ENCODE measurements around the gene ZNF438. TPM values are rescaled to one million over a fixed set of nuclear protein-coding genes. Genes with fewer than 3 reads are reported as not detected.
A peak's percentile ranks its signal among the peaks of the same experiment; 100 is the strongest.

Gene ZNF438
- total and polyA plus RNA-seq, 11 donors: 9.0 to 14.7 (median 13.2) TPM

DNA sequence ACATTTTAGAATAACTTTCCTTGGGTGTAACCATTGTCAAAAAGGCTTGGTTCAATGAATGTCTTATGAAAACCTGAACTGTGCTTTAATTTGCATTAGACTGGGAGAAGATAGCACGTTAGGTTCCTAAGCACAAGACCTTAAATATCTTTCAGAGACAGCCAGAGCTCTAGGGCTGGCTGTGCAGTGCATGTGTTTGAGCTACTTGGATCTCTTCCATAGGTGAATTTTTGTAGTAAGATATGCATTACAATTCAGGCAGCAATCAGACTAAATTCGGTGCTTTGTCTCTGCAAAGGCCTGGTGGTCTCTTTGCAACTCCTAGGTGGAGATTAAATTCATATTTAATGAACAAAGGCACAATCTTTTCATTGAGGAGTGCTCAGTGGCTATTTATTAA, 192.0 kb downstream of the ZNF438 start:
- ATAC-seq (no peak), DNase-seq (no peak)
- Histone ChIP-seq H3K9me3 (no peaks in the 10 kb centered on the region), H3K36me3 (peaks cover 0 to under 1% (median 0%) of the 10 kb centered on the region in 9 donors), H3K27me3 (no peaks in the 10 kb centered on the region), H3K4me3 (no peak overlapping the region), H3K4me1 (peaks cover 0 to 19% (median 2%) of the 10 kb centered on the region in 12 donors), H3K27ac (peak overlapping the region in 1 of 12 donors; percentile 60)
- WGBS, 4 donors: 50 to 62% (median 56%) methylated on average over 2 of the region's 2 CpGs
- intact Hi-C loops (cut with DNase I): no loop called here
- no peak for TF ChIP-seq POLR2A (IDR thresholded peaks at IDR 0.05)
- TF ChIP-seq, protein P1, sequence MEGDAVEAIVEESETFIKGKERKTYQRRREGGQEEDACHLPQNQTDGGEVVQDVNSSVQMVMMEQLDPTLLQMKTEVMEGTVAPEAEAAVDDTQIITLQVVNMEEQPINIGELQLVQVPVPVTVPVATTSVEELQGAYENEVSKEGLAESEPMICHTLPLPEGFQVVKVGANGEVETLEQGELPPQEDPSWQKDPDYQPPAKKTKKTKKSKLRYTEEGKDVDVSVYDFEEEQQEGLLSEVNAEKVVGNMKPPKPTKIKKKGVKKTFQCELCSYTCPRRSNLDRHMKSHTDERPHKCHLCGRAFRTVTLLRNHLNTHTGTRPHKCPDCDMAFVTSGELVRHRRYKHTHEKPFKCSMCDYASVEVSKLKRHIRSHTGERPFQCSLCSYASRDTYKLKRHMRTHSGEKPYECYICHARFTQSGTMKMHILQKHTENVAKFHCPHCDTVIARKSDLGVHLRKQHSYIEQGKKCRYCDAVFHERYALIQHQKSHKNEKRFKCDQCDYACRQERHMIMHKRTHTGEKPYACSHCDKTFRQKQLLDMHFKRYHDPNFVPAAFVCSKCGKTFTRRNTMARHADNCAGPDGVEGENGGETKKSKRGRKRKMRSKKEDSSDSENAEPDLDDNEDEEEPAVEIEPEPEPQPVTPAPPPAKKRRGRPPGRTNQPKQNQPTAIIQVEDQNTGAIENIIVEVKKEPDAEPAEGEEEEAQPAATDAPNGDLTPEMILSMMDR (IDR thresholded peaks at IDR 0.05): no peak

DNA sequence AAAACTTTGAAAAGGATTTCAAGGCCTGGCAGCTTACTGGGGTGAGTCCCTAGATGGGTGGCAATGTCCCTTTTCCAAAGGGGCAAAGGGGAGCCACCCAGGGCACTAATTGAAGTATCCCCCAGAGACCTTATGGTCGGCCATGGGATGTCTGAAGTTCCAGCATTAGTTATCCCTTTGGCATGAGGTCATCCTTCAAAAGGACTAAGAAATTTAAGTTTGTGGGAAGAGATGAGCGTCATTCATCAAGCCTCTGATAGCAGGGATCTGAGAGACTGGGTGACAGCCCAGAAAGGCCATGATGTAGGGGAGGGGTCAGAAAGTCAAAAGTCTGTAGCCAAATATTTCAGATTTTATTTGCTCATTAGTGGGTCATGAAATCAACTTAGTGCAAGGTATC, 195.3 kb downstream of the ZNF438 start:
- H3K27me3 ChIP-seq: no peaks in the 10 kb centered on the region
- no peak overlapping the region for H3K27ac ChIP-seq
- H3K9me3 ChIP-seq: no peaks in the 10 kb centered on the region
- TF ChIP-seq, protein P1 (IDR thresholded peaks at IDR 0.05): no peak
- TF ChIP-seq POLR2A (IDR thresholded peaks at IDR 0.05): no peak
- no peak for ATAC-seq
- peaks cover 0 to 19% (median 2%) of the 10 kb centered on the region in 12 donors for H3K4me1 ChIP-seq
- intact Hi-C loops (cut with DNase I): no loop called here
- DNase-seq: no peak
- H3K4me3 ChIP-seq: no peak overlapping the region
- 77 to 91% (median 87%) methylated on average over 2 of the region's 2 CpGs for WGBS, 4 donors
- H3K36me3 ChIP-seq: no peaks in the 10 kb centered on the region

DNA sequence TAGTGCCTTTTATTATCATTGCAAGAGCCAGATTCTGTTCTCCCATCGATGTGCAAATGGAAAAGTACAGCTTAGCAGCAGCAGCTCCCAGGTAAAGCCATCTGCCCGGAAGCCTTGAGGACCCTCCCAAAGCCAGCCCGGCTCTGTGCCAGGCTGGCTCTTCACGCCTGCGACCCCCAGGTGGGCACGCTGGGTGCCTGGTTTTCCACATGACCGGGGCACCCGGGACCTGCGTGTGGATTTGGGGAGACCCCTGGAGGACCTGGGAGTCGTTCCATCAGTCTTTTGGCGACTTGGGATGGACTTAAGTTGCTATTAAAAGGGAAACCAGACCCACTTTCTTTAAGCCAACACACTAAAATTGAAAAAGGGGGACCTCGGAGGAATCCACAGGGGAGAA, 196.5 kb downstream of the ZNF438 start:
- DNase-seq: no peak
- no peaks in the 10 kb centered on the region for H3K9me3 ChIP-seq
- H3K4me1 ChIP-seq: peaks cover 0 to 7% (median 0%) of the 10 kb centered on the region in 12 donors
- no peak for TF ChIP-seq POLR2A (IDR thresholded peaks at IDR 0.05)
- TF ChIP-seq, protein P1 (IDR thresholded peaks at IDR 0.05): no peak
- no peak for ATAC-seq
- WGBS, 4 donors: 87 to 97% (median 91%) methylated on average over 12 of the region's 12 CpGs
- H3K36me3 ChIP-seq: no peaks in the 10 kb centered on the region
- no peaks in the 10 kb centered on the region for H3K27me3 ChIP-seq
- peak overlapping the region in 1 of 12 donors; percentile 39 for H3K27ac ChIP-seq
- no peak overlapping the region for H3K4me3 ChIP-seq
- intact Hi-C loops (cut with DNase I): no loop called here

GRCh38 chr10:30834651-30835050, 197.0 kb downstream of the ZNF438 start:
- peaks cover 0 to 2% (median 0%) of the 10 kb centered on the region in 12 donors for H3K4me1 ChIP-seq
- H3K27ac ChIP-seq: peak overlapping the region in 1 of 12 donors; percentile 39
- no peaks in the 10 kb centered on the region for H3K9me3 ChIP-seq
- no peak overlapping the region for H3K4me3 ChIP-seq
- TF ChIP-seq, protein P1 (IDR thresholded peaks at IDR 0.05): no peak
- TF ChIP-seq POLR2A (IDR thresholded peaks at IDR 0.05): no peak
- ATAC-seq: no peak
- intact Hi-C loops (cut with DNase I): no loop called here
- DNase-seq: no peak
- WGBS, 4 donors: 79 to 88% (median 85%) methylated on average over 3 of the region's 3 CpGs
- no peaks in the 10 kb centered on the region for H3K27me3 ChIP-seq
- H3K36me3 ChIP-seq: no peaks in the 10 kb centered on the region
